Measurements from ENCODE around the gene SRSF3. TPM values are rescaled to one million over a fixed set of nuclear protein-coding genes. Genes with fewer than 3 reads are reported as not detected.

The SRSF3 gene
- total and polyA plus RNA-seq, 4 donors = 145 to 267 (median 237) TPM

DNA sequence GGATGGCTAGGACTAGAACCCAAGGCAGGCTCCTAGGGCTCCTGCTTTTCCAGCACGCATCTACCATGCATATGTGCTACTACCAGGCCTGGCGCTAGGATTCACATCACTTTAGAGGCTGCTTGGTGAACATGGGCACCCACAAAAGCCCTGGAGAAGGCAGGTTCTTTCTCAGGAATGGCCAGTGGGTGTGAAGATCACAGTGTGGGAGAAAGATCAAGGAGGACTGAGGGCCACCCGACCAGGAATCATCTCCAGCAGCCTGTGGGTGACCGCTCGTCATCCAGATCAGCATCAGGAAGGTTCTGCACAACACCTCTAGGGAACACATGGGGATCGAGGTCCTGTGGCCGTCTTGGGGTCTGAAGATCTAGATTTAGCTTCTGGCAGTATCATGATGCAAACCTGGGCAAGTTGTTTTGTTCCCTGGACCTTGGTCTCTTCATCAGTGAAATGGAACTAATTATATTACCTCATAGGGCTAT is 27.3 kb downstream of the SRSF3 start:
- H3K4me3 ChIP-seq = no peak overlapping the region
- H3K36me3 ChIP-seq (ENCODE audit: control insufficient read depth in 4 of 4, insufficient read depth in 4 of 4, low read length in 4 of 4) = no peaks in the 10 kb centered on the region
- no peaks in the 10 kb centered on the region for H3K9me3 ChIP-seq (ENCODE audit: control insufficient read depth in 4 of 4, insufficient read depth in 3 of 4, low read length in 3 of 4)
- H3K9ac ChIP-seq (ENCODE audit: insufficient read depth in 1 of 2, low read length in 2 of 2) = no peak overlapping the region
- H3K27ac ChIP-seq (ENCODE audit: low read depth in 1 of 2, low read length in 1 of 2) = no peak overlapping the region
- no peak for ATAC-seq (ENCODE audit: insufficient read depth, low FRiP score)
- peaks cover 0 to 13% (median 9%) of the 10 kb centered on the region in 5 donors for H3K4me1 ChIP-seq (ENCODE audit: control insufficient read depth in 5 of 5, insufficient read depth in 5 of 5, low read length in 5 of 5)
- DNase-seq = no peak
- WGBS, 2 donors = 94 to 98% methylated on average over 7 of the region's 7 CpGs
- TF ChIP-seq, protein P1, sequence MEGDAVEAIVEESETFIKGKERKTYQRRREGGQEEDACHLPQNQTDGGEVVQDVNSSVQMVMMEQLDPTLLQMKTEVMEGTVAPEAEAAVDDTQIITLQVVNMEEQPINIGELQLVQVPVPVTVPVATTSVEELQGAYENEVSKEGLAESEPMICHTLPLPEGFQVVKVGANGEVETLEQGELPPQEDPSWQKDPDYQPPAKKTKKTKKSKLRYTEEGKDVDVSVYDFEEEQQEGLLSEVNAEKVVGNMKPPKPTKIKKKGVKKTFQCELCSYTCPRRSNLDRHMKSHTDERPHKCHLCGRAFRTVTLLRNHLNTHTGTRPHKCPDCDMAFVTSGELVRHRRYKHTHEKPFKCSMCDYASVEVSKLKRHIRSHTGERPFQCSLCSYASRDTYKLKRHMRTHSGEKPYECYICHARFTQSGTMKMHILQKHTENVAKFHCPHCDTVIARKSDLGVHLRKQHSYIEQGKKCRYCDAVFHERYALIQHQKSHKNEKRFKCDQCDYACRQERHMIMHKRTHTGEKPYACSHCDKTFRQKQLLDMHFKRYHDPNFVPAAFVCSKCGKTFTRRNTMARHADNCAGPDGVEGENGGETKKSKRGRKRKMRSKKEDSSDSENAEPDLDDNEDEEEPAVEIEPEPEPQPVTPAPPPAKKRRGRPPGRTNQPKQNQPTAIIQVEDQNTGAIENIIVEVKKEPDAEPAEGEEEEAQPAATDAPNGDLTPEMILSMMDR (IDR thresholded peaks at IDR 0.05; ENCODE audit: control extremely low read depth, extremely low read depth) = no peak
- no peaks in the 10 kb centered on the region for H3K27me3 ChIP-seq (ENCODE audit: control insufficient read depth in 3 of 3, insufficient read depth in 3 of 3, low read length in 2 of 3)

DNA sequence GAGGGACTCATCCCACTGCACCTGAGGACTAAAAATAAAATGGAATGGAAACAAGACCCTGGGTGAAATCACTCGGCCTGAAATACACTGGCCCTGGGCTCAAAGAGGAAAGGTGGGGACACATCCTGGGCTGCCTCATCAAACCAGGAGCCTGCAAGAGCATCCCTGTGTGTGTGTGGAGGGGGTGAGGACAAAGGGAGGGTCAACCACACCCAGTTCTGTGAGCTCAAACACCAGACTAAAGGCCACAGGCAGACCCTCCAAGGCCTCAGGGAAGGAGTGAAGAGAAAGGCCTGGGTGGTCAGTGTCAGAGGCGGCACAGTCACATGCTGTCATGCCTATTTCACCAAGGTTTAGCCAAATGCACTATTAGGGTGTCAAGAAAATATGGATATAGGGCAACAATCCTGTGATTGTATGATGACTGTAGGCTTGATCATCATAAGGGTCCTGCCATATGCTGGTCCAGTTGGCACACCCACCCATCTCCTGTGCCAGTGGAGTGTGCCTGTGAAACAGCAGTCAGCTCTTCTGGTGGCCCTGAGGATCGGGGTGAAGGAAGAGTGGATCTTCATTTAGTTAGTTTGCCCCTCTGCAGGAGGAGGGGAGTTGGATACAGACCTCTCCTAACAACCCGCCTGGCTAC is 28.9 kb downstream of the SRSF3 start:
- DNase-seq = no peak
- Histone ChIP-seq H3K4me1 (ENCODE audit: control insufficient read depth in 5 of 5, insufficient read depth in 5 of 5, low read length in 5 of 5) (peaks cover 0 to 20% (median 15%) of the 10 kb centered on the region in 5 donors), H3K27ac (ENCODE audit: low read depth in 1 of 2, low read length in 1 of 2) (no peak overlapping the region), H3K27me3 (ENCODE audit: control insufficient read depth in 3 of 3, insufficient read depth in 3 of 3, low read length in 2 of 3) (no peaks in the 10 kb centered on the region), H3K4me3 (no peak overlapping the region), H3K9ac (ENCODE audit: insufficient read depth in 1 of 2, low read length in 2 of 2) (no peak overlapping the region), H3K9me3 (ENCODE audit: control insufficient read depth in 4 of 4, insufficient read depth in 3 of 4, low read length in 3 of 4) (no peaks in the 10 kb centered on the region), H3K36me3 (ENCODE audit: control insufficient read depth in 4 of 4, insufficient read depth in 4 of 4, low read length in 4 of 4) (no peaks in the 10 kb centered on the region)
- 40 to 45% methylated on average over 4 of the region's 4 CpGs for WGBS, 2 donors
- TF ChIP-seq, protein P1 (IDR thresholded peaks at IDR 0.05; ENCODE audit: control extremely low read depth, extremely low read depth) = no peak
- no peak for ATAC-seq (ENCODE audit: insufficient read depth, low FRiP score)

DNA sequence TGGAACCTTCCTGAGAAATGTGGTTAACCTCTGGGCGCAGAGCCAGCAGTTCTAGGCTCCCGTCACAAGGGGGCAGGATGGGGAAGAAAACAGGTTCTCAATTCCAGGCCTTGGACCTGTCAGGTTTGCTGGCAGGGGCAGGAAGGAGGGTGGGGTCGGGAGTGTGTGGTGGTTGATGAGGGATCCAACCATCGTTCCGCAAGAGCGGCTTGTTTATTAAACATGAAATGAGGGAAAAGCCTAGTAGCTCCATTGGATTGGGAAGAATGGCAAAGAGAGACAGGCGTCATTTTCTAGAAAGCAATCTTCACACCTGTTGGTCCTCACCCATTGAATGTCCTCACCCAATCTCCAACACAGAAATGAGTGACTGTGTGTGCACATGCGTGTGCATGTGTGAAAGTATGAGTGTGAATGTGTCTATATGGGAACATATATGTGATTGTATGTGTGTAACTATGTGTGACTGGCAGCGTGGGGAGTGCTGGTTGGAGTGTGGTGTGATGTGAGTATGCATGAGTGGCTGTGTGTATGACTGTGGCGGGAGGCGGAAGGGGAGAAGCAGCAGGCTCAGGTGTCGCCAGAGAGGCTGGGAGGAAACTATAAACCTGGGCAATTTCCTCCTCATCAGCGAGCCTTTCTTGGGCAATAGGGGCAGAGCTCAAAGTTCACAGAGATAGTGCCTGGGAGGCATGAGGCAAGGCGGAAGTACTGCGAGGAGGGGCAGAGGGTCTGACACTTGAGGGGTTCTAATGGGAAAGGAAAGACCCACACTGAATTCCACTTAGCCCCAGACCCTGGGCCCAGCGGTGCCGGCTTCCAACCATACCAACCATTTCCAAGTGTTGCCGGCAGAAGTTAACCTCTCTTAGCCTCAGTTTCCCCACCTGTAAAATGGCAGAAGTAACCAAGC is 29.6 kb downstream of the SRSF3 start:
- ATAC-seq (ENCODE audit: insufficient read depth, low FRiP score) (peak; percentile 63), DNase-seq (peak; percentile 82 to 87 (median 85))
- H3K27ac ChIP-seq (ENCODE audit: low read depth in 1 of 2, low read length in 1 of 2) = no peak overlapping the region
- WGBS, 2 donors = 37 to 47% methylated on average over 18 of the region's 18 CpGs
- no peak overlapping the region for H3K4me3 ChIP-seq
- no peaks in the 10 kb centered on the region for H3K27me3 ChIP-seq (ENCODE audit: control insufficient read depth in 3 of 3, insufficient read depth in 3 of 3, low read length in 2 of 3)
- H3K4me1 ChIP-seq (ENCODE audit: control insufficient read depth in 5 of 5, insufficient read depth in 5 of 5, low read length in 5 of 5) = peaks cover 0 to 21% (median 15%) of the 10 kb centered on the region in 5 donors
- H3K36me3 ChIP-seq (ENCODE audit: control insufficient read depth in 4 of 4, insufficient read depth in 4 of 4, low read length in 4 of 4) = no peaks in the 10 kb centered on the region
- no peak overlapping the region for H3K9ac ChIP-seq (ENCODE audit: insufficient read depth in 1 of 2, low read length in 2 of 2)
- TF ChIP-seq, protein P1 (IDR thresholded peaks at IDR 0.05; ENCODE audit: control extremely low read depth, extremely low read depth) = peak; percentile 89
- no peaks in the 10 kb centered on the region for H3K9me3 ChIP-seq (ENCODE audit: control insufficient read depth in 4 of 4, insufficient read depth in 3 of 4, low read length in 3 of 4)

Data from lung (tissue), 12 donors.